H9 (cell line): ENCODE data around the gene LAMTOR5. TPM values are rescaled to one million over a fixed set of nuclear protein-coding genes. Genes with fewer than 3 reads are reported as not detected.

Source experiments
- DNase-seq: peaks from one replicate; pipeline ENCODE4 v3.0.0-alpha.2; 2017
- H2AFZ ChIP-seq: one replicate; pipeline ENCODE4 v1.6.1; 2013; ENCODE audit warnings: mild to moderate bottlenecking, low read length, control low read depth, moderate library complexity
- H2AK5ac ChIP-seq: 2 replicates; pipeline ENCODE4 v1.6.1; 2013; ENCODE audit warnings: low read length, control low read depth, mixed read lengths; ENCODE audit not compliant: insufficient read length
- H2BK120ac ChIP-seq: one replicate; pipeline ENCODE4 v1.6.1; 2013; ENCODE audit warnings: low read depth, mild to moderate bottlenecking, low read length, control low read depth, inconsistent platforms; ENCODE audit not compliant: poor library complexity, severe bottlenecking
- H2BK12ac ChIP-seq: 2 replicates; pipeline ENCODE4 v1.6.1; 2013; ENCODE audit warnings: low read length, control low read depth, mixed read lengths, low read depth; ENCODE audit not compliant: insufficient read length
- H2BK15ac ChIP-seq: 2 replicates; pipeline ENCODE4 v1.6.1; 2013; ENCODE audit warnings: low read depth, low read length, control low read depth
- H2BK20ac ChIP-seq: one replicate; pipeline ENCODE4 v1.6.1; 2013; ENCODE audit warnings: low read depth, mild to moderate bottlenecking, low read length, control low read depth, inconsistent platforms; ENCODE audit not compliant: poor library complexity, severe bottlenecking
- H2BK5ac ChIP-seq: 2 replicates; pipeline ENCODE4 v1.6.1; 2013; ENCODE audit warnings: low read length, control low read depth, mixed read lengths; ENCODE audit not compliant: insufficient read length
- H3K14ac ChIP-seq: 2 replicates; pipeline ENCODE4 v1.6.1; 2013; ENCODE audit warnings: low read length, control low read depth; ENCODE audit not compliant: insufficient read depth
- H3K18ac ChIP-seq: 2 replicates; pipeline ENCODE4 v1.6.1; 2013; ENCODE audit warnings: low read depth, mild to moderate bottlenecking, mixed read lengths, low read length, control low read depth; ENCODE audit not compliant: insufficient read length
- H3K23ac ChIP-seq: 2 replicates; pipeline ENCODE4 v1.6.1; 2013; ENCODE audit warnings: low read length, control low read depth, mixed read lengths, low read depth; ENCODE audit not compliant: insufficient read length
- H3K23me2 ChIP-seq: 2 replicates; pipeline ENCODE4 v1.6.1; 2013; ENCODE audit warnings: low read depth, mild to moderate bottlenecking, mixed read lengths, low read length, control low read depth; ENCODE audit not compliant: insufficient read length, poor library complexity, severe bottlenecking
- H3K27ac ChIP-seq: 2 replicates; pipeline ENCODE4 v1.5.1; 2013; ENCODE audit warnings: low read length, control low read depth, mixed read lengths, low read depth; ENCODE audit not compliant: insufficient read length
- H3K27me3 ChIP-seq: 2 replicates; pipeline ENCODE4 v1.6.1; 2013; ENCODE audit warnings: low read length, control low read depth, inconsistent platforms; ENCODE audit not compliant: insufficient read depth
- H3K4ac ChIP-seq: 2 replicates; pipeline ENCODE4 v1.6.1; 2013; ENCODE audit warnings: low read depth, mild to moderate bottlenecking, control low read depth, inconsistent platforms, low read length, moderate library complexity
- H3K4me1 ChIP-seq: 2 replicates; pipeline ENCODE4 v1.6.1; 2013; ENCODE audit warnings: low read length, control low read depth, inconsistent platforms; ENCODE audit not compliant: insufficient read depth
- H3K4me2 ChIP-seq: 2 replicates; pipeline ENCODE4 v1.6.1; 2013; ENCODE audit warnings: low read length, control low read depth, mixed read lengths; ENCODE audit not compliant: insufficient read length, insufficient read depth
- H3K56ac ChIP-seq: 2 replicates; pipeline ENCODE4 v1.6.1; 2013; ENCODE audit warnings: low read depth, mild to moderate bottlenecking, mixed read lengths, low read length, control low read depth; ENCODE audit not compliant: insufficient read length
- H3K79me1 ChIP-seq: 2 replicates; pipeline ENCODE4 v1.6.1; 2013; ENCODE audit warnings: low read depth, mild to moderate bottlenecking, moderate library complexity, low read length, control low read depth, inconsistent platforms; ENCODE audit not compliant: insufficient read depth, poor library complexity, severe bottlenecking
- H3K79me2 ChIP-seq: 2 replicates; pipeline ENCODE4 v1.6.1; 2013; ENCODE audit warnings: low read length, control low read depth, inconsistent platforms; ENCODE audit not compliant: insufficient read depth
- H3K9ac ChIP-seq: 2 replicates; pipeline ENCODE4 v1.6.1; 2013; ENCODE audit warnings: low read length, control low read depth, mixed read lengths; ENCODE audit not compliant: insufficient read length; ENCODE audit errors: extremely low read depth
- H3K9me3 ChIP-seq: one replicate; pipeline ENCODE4 v1.6.1; 2013; ENCODE audit warnings: low read depth, low read length, inconsistent platforms; ENCODE audit not compliant: control insufficient read depth
- H3T11ph ChIP-seq: one replicate; pipeline ENCODE4 v1.6.1; 2013; ENCODE audit warnings: mild to moderate bottlenecking, low read length, control low read depth, inconsistent platforms
- H4K20me1 ChIP-seq: one replicate; pipeline ENCODE4 v1.6.1; 2013; ENCODE audit not compliant: control insufficient read depth, insufficient read length, insufficient read depth
- H4K5ac ChIP-seq: 2 replicates; pipeline ENCODE4 v1.6.1; 2013; ENCODE audit warnings: low read depth, mild to moderate bottlenecking, mixed read lengths, low read length, control low read depth; ENCODE audit not compliant: insufficient read length
- H4K8ac ChIP-seq: replicated peaks from 2 replicates; pipeline ENCODE4 v1.6.1; 2013; ENCODE audit warnings: low read length, control low read depth, mixed read lengths, low read depth; ENCODE audit not compliant: insufficient read length
- H4K91ac ChIP-seq: 2 replicates; pipeline ENCODE4 v1.6.1; 2013; ENCODE audit warnings: low read depth, mild to moderate bottlenecking, moderate library complexity, mixed read lengths, low read length, control low read depth; ENCODE audit not compliant: insufficient read length
- H3K27ac Mint-ChIP-seq, 3 experiments: 2 replicates in 2 of 3; 3 replicates in 1 of 3; pipeline ENCODE4 v1.8.0; 2020 to 2021; ENCODE audit warnings: mixed read lengths in 3 of 3, mild to moderate bottlenecking in 1 of 3, moderate library complexity in 1 of 3
- H3K27me3 Mint-ChIP-seq: 2 replicates; pipeline ENCODE4 v1.8.0; 2021; ENCODE audit warnings: low read depth, mild to moderate bottlenecking, moderate library complexity, mixed read lengths
- H3K36me3 Mint-ChIP-seq, 3 experiments: 2 replicates in 2 of 3; 3 replicates in 1 of 3; pipeline ENCODE4 v1.8.0; 2020 to 2021; ENCODE audit warnings: low read depth in 3 of 3, mixed read lengths in 3 of 3; ENCODE audit not compliant: insufficient read depth in 1 of 3
- H3K4me1 Mint-ChIP-seq, 2 experiments: 2 replicates each; pipeline ENCODE4 v1.8.0; 2020; ENCODE audit warnings: mixed read lengths in 2 of 2
- H3K4me3 Mint-ChIP-seq, 2 experiments: 2 replicates in 1 of 2; 3 replicates in 1 of 2; pipeline ENCODE4 v1.8.0; 2020 to 2021; ENCODE audit warnings: mild to moderate bottlenecking in 2 of 2, mixed read lengths in 2 of 2, moderate library complexity in 1 of 2
- H3K9me3 Mint-ChIP-seq, 2 experiments: 2 replicates in 1 of 2; 3 replicates in 1 of 2; pipeline ENCODE4 v1.8.0; 2020; ENCODE audit warnings: mild to moderate bottlenecking in 2 of 2, mixed read lengths in 2 of 2, moderate library complexity in 1 of 2
- CTCF ChIP-seq: fragments of 200-600 bp; sonication (generic); conservative IDR thresholded peaks from 3 replicates; pipeline ENCODE4 v1.8.0; 2021; ENCODE audit warnings: antibody characterized with exemption, mild to moderate bottlenecking
- WGBS: extraction: QIAGEN DNeasy Blood & Tissue Kit; methylation state at CpG from one replicate; pipeline ENCODE4 v1.1.7; 2013; ENCODE audit warnings: missing lambda C conversion rate, low lambda C conversion rate, mixed read lengths; ENCODE audit not compliant: insufficient read length; ENCODE audit errors: extremely low coverage; 5-methylcytosine and 5-hydroxymethylcytosine counted together
- total RNA-seq: library from RNA; stranded (reverse); gene quantifications from 2 replicates; pipeline ENCODE4 v1.2.1, GENCODE V29; 2021

LAMTOR5 gene
- total RNA-seq, 1 experiment from 2014 or later: 108 TPM

DNA sequence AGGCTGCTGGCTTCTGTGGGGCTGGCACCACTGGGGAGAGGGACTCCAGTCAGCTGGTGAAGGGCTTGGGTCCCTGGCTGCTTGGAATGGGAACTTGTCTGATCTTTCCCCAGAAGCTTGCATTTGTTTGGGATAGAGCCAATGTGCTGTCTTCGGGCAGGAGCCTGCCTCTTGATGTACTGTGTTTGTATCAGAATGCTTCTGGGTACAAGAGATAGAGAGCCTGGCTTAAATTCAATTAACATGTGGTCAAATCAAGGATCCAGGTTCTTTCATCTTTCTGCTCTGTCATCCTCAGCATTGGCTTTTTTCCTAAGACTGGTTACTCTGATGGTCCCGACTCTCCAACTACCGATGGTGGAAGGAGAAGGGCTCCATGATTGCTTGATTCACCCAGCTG lies 27.5 kb upstream of the LAMTOR5 start:
- no peaks in the 10 kb centered on the region for H3K9me3 Mint-ChIP-seq
- no peak for DNase-seq

More for the DNA sequence above, 27.5 kb upstream of the LAMTOR5 start:
- H4K5ac ChIP-seq: no peak overlapping the region
- H3K79me2 ChIP-seq: no peaks in the 10 kb centered on the region
- H4K8ac ChIP-seq: no peak overlapping the region
- no peak overlapping the region for H3K23ac ChIP-seq
- H3K4me3 Mint-ChIP-seq: no peak overlapping the region
- no peaks in the 10 kb centered on the region for H3K23me2 ChIP-seq
- no peak overlapping the region for H2BK20ac ChIP-seq
- H3K4me1 ChIP-seq: no peaks in the 10 kb centered on the region; the same call in 1 of the 2 replicates
- H2AK5ac ChIP-seq: no peak overlapping the region
- H3K9ac ChIP-seq: no peak overlapping the region
- no peak overlapping the region for H3T11ph ChIP-seq
- H3K9me3 ChIP-seq: no peaks in the 10 kb centered on the region
- no peak for TF ChIP-seq CTCF
- H3K27me3 Mint-ChIP-seq: peaks cover 22% of the 10 kb centered on the region
- no peak overlapping the region for H3K4me2 ChIP-seq
- no peak overlapping the region for H3K27ac ChIP-seq
- no peak overlapping the region for H3K27ac Mint-ChIP-seq
- no peak overlapping the region for H2BK12ac ChIP-seq
- H2AFZ ChIP-seq: no peak overlapping the region
- WGBS: no CpG with 5 or more reads among the region's 3 CpGs
- H2BK15ac ChIP-seq: no peak overlapping the region
- no peaks in the 10 kb centered on the region; the same call in 1 of the 2 replicates for H3K27me3 ChIP-seq
- H3K56ac ChIP-seq: no peak overlapping the region
- H3K4ac ChIP-seq: no peak overlapping the region
- H3K79me1 ChIP-seq: no peaks in the 10 kb centered on the region
- H3K14ac ChIP-seq: no peak overlapping the region
- no peak overlapping the region for H2BK120ac ChIP-seq
- peaks cover 23 to 30% of the 10 kb centered on the region in 2 experiments for H3K4me1 Mint-ChIP-seq
- no peaks in the 10 kb centered on the region for H4K20me1 ChIP-seq
- H2BK5ac ChIP-seq: no peak overlapping the region
- no peak overlapping the region for H4K91ac ChIP-seq
- no peaks in the 10 kb centered on the region for H3K36me3 Mint-ChIP-seq
- no peak overlapping the region for H3K18ac ChIP-seq
